ENCODE data around the gene LRMDA. TPM values are rescaled to one million over a fixed set of nuclear protein-coding genes. Genes with fewer than 3 reads are reported as not detected.

LRMDA gene
- total and polyA plus RNA-seq, 2 of the 8 experiments (the other 6 are each of a cell fraction or from before 2014, with no cell fraction given): 0.86 to 2.8 TPM

DNA sequence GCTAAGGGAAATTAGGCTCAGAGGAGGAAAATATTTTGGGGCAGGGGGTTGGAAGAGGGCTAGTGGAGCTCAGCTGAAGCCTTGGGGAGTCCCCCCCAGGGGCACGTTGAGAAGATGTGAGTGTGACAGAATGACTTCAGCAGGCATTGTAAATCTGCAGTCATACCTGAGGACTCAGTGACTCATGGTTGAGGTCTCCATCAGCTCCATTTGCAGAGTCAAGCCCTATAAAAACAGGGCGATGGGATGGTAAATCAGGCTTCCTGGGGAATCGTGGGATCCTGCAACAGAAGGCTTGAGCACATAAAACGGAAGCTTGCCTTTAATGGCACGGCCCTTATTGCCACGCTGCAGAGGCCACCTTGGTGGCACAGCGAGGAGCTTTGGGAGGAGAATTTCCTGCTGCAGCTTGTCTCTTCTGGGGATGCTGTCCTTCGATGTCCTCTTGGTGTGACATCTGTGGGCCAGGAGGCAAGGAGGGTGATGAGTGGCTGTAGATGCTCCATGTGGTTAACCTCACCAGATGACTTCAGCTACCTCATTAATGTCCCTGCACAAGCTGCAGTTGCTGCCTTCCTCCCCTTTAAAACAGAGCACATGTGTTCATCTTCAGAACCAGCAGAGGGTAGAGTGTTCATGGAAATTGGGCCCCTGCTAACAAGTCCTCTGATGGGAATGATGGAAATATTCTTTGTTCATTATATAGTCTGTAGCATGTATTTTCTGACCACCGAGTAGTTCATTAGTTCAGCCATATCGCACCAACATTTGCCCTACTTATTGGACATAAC is 285.9 kb downstream of the LRMDA start:
- no peak overlapping the region for H2AK5ac ChIP-seq (ENCODE audit: low read depth, low read length)
- no peak overlapping the region for H4K5ac ChIP-seq (ENCODE audit: insufficient read length, low read depth, low read length)
- FAIRE-seq: no peak
- H2BK15ac ChIP-seq (ENCODE audit: low read length): no peak overlapping the region
- H2BK20ac ChIP-seq (ENCODE audit: low read length): no peak overlapping the region
- H3K4me1 ChIP-seq (replicated peaks in 1 of 4; ENCODE audit: control insufficient read depth in 3 of 4, insufficient read depth in 4 of 4, low read length in 3 of 4): peaks cover 0 to 7% (median 3%) of the 10 kb centered on the region in 4 experiments; a peak in 4 of 7 replicates
- no peak overlapping the region for H2BK12ac ChIP-seq (ENCODE audit: low read depth, low read length)
- no peak overlapping the region for H3K56ac ChIP-seq (replicated peaks; ENCODE audit: insufficient read length, low read depth, low read length)
- H3K18ac ChIP-seq (ENCODE audit: extremely low read depth, low read length): no peak overlapping the region
- H3K9me3 ChIP-seq (ENCODE audit: insufficient read depth in 2 of 2, low read depth in 1 of 2, low read length in 1 of 2): no peaks in the 10 kb centered on the region
- H4K8ac ChIP-seq (ENCODE audit: extremely low read depth, insufficient read depth, low read length): no peak overlapping the region
- WGBS, 2 experiments (ENCODE audit: extremely low coverage in 1 of 2, insufficient coverage in 1 of 2, insufficient read length in 1 of 2, insufficient replicate concordance in 2 of 2, low coverage in 1 of 2, low lambda C conversion rate in 2 of 2, missing lambda C conversion rate in 1 of 2): 95% methylated on average over 10 of the region's 10 CpGs; no CpG with 5 or more reads in 1 of the 2 experiments
- CTCF ChIA-PET (ENCODE audit: partially characterized antibody): interaction anchor here (0.6 to 1.6 kb wide), 6 partner anchors 9 to 319 kb away, joined by 3 to 5 read pairs (median 3); no protein-coding TSS in a partner anchor
- H3K27me3 ChIP-seq (replicated peaks in 1 of 4; ENCODE audit: control insufficient read depth in 3 of 4, extremely low read depth in 1 of 4, insufficient read depth in 3 of 4, low read length in 3 of 4): no peaks in the 10 kb centered on the region
- H3K4me3 ChIP-seq (ENCODE audit: extremely low read depth in 1 of 4, insufficient read depth in 2 of 4, low read depth in 3 of 4, low read length in 4 of 4): no peak overlapping the region
- H3K23ac ChIP-seq (ENCODE audit: insufficient read length): no peak overlapping the region
- no peak for DNase-seq (ENCODE audit: low read depth in 1 of 2, low spot score in 2 of 2)
- H3K79me2 ChIP-seq (ENCODE audit: control insufficient read depth in 1 of 2, insufficient read depth in 2 of 2, low read length in 2 of 2): no peaks in the 10 kb centered on the region
- H4K20me1 ChIP-seq (replicated peaks in 1 of 2; ENCODE audit: control insufficient read depth in 1 of 2, insufficient read depth in 2 of 2, low read length in 2 of 2): no peaks in the 10 kb centered on the region
- H3K4me2 ChIP-seq (ENCODE audit: insufficient read depth in 1 of 2, low read depth in 2 of 2, low read length in 2 of 2): no peak overlapping the region
- no peak overlapping the region for H3K9ac ChIP-seq (replicated peaks in 1 of 4; ENCODE audit: extremely low read depth in 1 of 4, low read depth in 3 of 4, low read length in 3 of 4)
- no peak overlapping the region for H4K91ac ChIP-seq (replicated peaks; ENCODE audit: insufficient read length, low read length)
- no peaks in the 10 kb centered on the region; the same call in 1 of the 2 replicates for H3K23me2 ChIP-seq (ENCODE audit: low read depth, low read length)
- H2BK5ac ChIP-seq (ENCODE audit: low read depth, low read length): no peak overlapping the region
- H3K4ac ChIP-seq (replicated peaks; ENCODE audit: insufficient read length, low read depth, low read length): no peak overlapping the region
- TF ChIP-seq RAD21 (IDR thresholded peaks at IDR 0.05 in 1 of 2, conservative IDR thresholded peaks at IDR 0.05 in 1 of 2; ENCODE audit: low read depth in 2 of 2, low read length in 2 of 2) (peak; percentile 13 to 38; a peak in 3 of 4 replicates), KDM4A (IDR thresholded peaks at IDR 0.05; ENCODE audit: low read depth, low read length, severe bottlenecking) (no peak)
- H2BK120ac ChIP-seq (replicated peaks; ENCODE audit: low read depth, low read length): no peak overlapping the region
- POLR2A ChIA-PET (ENCODE audit: partially characterized antibody): no interaction called here
- H3K36me3 ChIP-seq (ENCODE audit: control insufficient read depth in 2 of 4, insufficient read depth in 4 of 4, low read length in 3 of 4): no peaks in the 10 kb centered on the region
- H3K27ac ChIP-seq (ENCODE audit: low read depth, low read length): no peak overlapping the region
- H2AFZ ChIP-seq (ENCODE audit: low read length): no peak overlapping the region
- no peaks in the 10 kb centered on the region for H3K79me1 ChIP-seq (ENCODE audit: low read depth, low read length)
- no peak overlapping the region for H3K14ac ChIP-seq (ENCODE audit: insufficient read length)
